B cell (primary cell): ENCODE data around the gene MTLN.
"Not testable (repeated sequence)": the region's sequence is repeated elsewhere in the genome, so short reads cannot be mapped to it uniquely, and the experiment has no call there.

Experiments
- EZH2 ChIP-seq: IDR thresholded peaks from 2 replicates; pipeline ENCODE4 v1.6.1; 2012; ENCODE audit warnings: borderline replicate concordance, low read depth, mild to moderate bottlenecking, moderate library complexity, low read length; ENCODE audit not compliant: insufficient read depth, poor library complexity, severe bottlenecking
- TF ChIP-seq, protein P1 (sequence below): fragments of 200-600 bp; IDR thresholded peaks from one replicate; pipeline ENCODE4 v1.8.0; 2022; ENCODE audit warnings: antibody characterized with exemption, mild to moderate bottlenecking

DNA sequence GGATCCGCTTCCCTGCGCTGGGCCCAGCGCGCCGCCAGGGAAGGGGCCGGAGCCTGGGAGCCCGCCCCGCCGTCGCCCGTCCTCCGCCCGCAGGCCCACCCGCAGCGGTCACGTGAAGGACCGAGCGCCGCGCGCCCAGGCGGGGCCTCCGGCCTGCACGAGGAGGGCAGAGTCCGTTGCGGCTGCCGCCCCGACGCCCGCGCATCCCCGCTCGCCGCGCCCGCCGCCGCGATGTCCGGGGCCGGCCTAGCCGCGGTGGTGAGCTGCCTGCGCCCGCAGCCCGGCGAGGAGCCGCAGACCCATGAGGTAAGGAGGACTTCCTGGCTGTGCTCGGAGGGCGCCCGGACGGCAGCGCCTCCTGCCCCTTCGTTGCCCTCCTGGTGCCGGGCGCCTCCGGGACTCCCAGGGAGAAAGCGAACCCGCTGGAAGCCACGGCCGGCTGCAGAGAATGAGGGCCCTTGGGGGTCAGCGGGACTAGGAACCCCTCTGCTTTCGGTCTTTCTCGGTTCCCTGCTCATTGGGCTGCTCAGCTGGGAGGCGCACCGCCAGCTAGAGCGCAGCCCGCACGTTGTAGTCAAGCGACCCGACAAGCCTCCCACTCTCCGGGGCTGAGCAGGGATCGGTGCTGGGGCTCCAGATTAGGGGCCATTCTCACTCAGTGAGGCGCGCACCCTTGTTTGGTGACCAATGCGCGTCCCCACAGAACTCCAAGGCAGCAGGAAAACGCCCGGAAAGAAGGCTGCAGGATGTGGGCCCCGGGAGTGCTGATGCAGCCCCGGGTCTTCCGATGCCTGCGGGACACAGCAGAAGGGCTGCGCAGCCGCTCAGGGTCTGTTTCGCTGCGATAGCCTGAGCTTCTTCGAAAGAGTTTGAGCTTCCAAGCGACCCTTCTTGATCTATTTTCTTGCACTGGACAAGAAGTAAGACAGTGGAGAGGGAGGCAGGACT lies 33.4 kb upstream of the MTLN start:
- TF ChIP-seq, protein P1, sequence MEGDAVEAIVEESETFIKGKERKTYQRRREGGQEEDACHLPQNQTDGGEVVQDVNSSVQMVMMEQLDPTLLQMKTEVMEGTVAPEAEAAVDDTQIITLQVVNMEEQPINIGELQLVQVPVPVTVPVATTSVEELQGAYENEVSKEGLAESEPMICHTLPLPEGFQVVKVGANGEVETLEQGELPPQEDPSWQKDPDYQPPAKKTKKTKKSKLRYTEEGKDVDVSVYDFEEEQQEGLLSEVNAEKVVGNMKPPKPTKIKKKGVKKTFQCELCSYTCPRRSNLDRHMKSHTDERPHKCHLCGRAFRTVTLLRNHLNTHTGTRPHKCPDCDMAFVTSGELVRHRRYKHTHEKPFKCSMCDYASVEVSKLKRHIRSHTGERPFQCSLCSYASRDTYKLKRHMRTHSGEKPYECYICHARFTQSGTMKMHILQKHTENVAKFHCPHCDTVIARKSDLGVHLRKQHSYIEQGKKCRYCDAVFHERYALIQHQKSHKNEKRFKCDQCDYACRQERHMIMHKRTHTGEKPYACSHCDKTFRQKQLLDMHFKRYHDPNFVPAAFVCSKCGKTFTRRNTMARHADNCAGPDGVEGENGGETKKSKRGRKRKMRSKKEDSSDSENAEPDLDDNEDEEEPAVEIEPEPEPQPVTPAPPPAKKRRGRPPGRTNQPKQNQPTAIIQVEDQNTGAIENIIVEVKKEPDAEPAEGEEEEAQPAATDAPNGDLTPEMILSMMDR, result not testable (repeated sequence)
- not testable (repeated sequence) for TF ChIP-seq EZH2
